Suprapubic skin (tissue), 4 donors: ENCODE data around the gene CEP63.

ENCODE experiments used
- POLR2A ChIP-seq, 2 donors: fragments of 450-650 bp; IDR thresholded peaks; one replicate each; pipeline ENCODE4 v1.6.1; 2017; ENCODE audit warnings: antibody characterized with exemption in 2 of 2, mild to moderate bottlenecking in 2 of 2, moderate library complexity in 2 of 2
- POLR2AphosphoS5 ChIP-seq, 3 donors: sonication (generic); formaldehyde crosslinking; IDR thresholded peaks; one replicate each; pipeline ENCODE4 v1.6.1; 2017; ENCODE audit warnings: antibody characterized with exemption in 3 of 3
- TF ChIP-seq, protein P1 (sequence below), 2 donors: fragments of 200-600 bp in 1 of 2; fragments of 450-650 bp in 1 of 2; sonication (generic) in 1 of 2; IDR thresholded peaks; one replicate each; pipeline ENCODE4 v1.5.1; 2016 to 2019; ENCODE audit warnings: antibody characterized with exemption in 2 of 2, mild to moderate bottlenecking in 1 of 2, moderate library complexity in 1 of 2

DNA sequence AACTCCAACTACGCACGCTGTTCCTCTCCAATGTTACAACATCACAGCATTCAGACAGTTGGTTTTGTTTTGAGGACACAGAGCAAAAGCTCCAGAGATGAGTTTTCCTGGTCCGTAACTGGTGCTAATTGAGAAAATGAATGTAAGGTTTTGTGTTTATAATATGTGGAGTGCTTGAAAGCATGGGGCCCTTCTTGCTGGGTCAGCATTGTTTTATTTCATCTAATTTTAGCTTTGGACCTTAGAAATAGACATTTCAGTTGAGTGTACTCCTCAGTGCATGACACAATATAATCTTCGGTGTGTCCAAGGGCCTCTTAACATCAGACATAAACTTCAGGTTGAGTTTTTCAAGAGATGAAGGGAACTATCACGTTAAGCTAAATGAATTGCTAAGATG lies 37.2 kb upstream of the CEP63 start:
- TF ChIP-seq, protein P1, sequence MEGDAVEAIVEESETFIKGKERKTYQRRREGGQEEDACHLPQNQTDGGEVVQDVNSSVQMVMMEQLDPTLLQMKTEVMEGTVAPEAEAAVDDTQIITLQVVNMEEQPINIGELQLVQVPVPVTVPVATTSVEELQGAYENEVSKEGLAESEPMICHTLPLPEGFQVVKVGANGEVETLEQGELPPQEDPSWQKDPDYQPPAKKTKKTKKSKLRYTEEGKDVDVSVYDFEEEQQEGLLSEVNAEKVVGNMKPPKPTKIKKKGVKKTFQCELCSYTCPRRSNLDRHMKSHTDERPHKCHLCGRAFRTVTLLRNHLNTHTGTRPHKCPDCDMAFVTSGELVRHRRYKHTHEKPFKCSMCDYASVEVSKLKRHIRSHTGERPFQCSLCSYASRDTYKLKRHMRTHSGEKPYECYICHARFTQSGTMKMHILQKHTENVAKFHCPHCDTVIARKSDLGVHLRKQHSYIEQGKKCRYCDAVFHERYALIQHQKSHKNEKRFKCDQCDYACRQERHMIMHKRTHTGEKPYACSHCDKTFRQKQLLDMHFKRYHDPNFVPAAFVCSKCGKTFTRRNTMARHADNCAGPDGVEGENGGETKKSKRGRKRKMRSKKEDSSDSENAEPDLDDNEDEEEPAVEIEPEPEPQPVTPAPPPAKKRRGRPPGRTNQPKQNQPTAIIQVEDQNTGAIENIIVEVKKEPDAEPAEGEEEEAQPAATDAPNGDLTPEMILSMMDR (IDR thresholded peaks at IDR 0.05), result no peak
- TF ChIP-seq POLR2A (IDR thresholded peaks at IDR 0.05) (no peak), POLR2AphosphoS5 (IDR thresholded peaks at IDR 0.05) (no peak)
